ENCODE results near the gene DNER.

DNA sequence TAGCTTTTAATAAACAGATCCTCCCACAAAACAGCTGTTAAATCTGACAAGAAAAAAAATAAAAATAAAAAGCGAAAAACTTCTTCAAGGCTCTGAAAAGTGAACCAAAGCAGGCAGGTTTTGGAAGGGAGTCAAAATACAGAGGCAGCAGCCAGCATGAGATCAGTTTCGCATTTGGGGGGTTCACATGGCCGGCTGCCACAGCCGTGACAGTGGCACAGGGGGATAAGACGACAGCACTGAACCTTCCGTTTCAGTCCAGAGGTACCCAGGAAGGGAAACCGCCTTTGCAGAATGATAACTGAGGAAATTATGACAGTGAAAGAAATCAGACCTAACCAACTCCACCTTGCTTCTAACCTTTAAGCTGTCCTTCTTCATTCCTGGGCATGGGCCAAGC is 246.6 kb downstream of the DNER start:
- no peak for TF ChIP-seq CTCF (conservative IDR thresholded peaks at IDR 0.05; ENCODE audit: low read length)
- no peak for TF ChIP-seq EZH2phosphoT487 (IDR thresholded peaks at IDR 0.05; ENCODE audit: borderline replicate concordance)

Measured in Loucy (cell line).